ENCODE results near the gene ADH5.

- TF ChIP-seq USF2 (IDR thresholded peaks at IDR 0.05; ENCODE audit: low read length) (no peak), CTCF (IDR thresholded peaks at IDR 0.05; ENCODE audit: control extremely low read depth in 1 of 3, insufficient read depth in 1 of 3, low read depth in 1 of 3, low read length in 3 of 3) (no peak), POLR2A (IDR thresholded peaks at IDR 0.05; ENCODE audit: control extremely low read depth in 1 of 2, low read depth in 2 of 2, low read length in 2 of 2) (no peak), MAX (IDR thresholded peaks at IDR 0.05) (no peak), TBP (IDR thresholded peaks at IDR 0.05; ENCODE audit: low read depth, low read length) (no peak), JUND (IDR thresholded peaks at IDR 0.05; ENCODE audit: low read length) (no peak), SP1 (IDR thresholded peaks at IDR 0.05; ENCODE audit: low read depth, low read length) (no peak), CBX8 (IDR thresholded peaks at IDR 0.05; ENCODE audit: borderline replicate concordance, low read depth, low read length) (no peak), EP300 (IDR thresholded peaks at IDR 0.05; ENCODE audit: borderline replicate concordance in 1 of 2, low read depth in 2 of 2, low read length in 2 of 2) (no peak)
Measured at GRCh38 chr4:99102634-99103033, 14.0 kb upstream of the ADH5 start.
